Gastroesophageal sphincter (tissue), 3 donors: ENCODE measurements around the gene CRYL1.

Source experiments
- EP300 ChIP-seq: sonication (generic); formaldehyde crosslinking; IDR thresholded peaks from one replicate; pipeline ENCODE4 v1.6.1; 2017; ENCODE audit warnings: antibody characterized with exemption, mild to moderate bottlenecking
- POLR2A ChIP-seq, 2 donors: fragments of 450-650 bp; IDR thresholded peaks; one replicate each; pipeline ENCODE4 v1.6.1; 2017; ENCODE audit warnings: antibody characterized with exemption in 2 of 2, mild to moderate bottlenecking in 2 of 2, moderate library complexity in 1 of 2
- POLR2AphosphoS5 ChIP-seq: sonication (generic); formaldehyde crosslinking; IDR thresholded peaks from one replicate; pipeline ENCODE4 v1.6.1; 2017; ENCODE audit warnings: antibody characterized with exemption
- TF ChIP-seq, protein P1 (sequence below), 4 experiments: fragments of 200-600 bp in 2 of 4; fragments of 450-650 bp in 2 of 4; sonication (generic) in 1 of 4; IDR thresholded peaks; one replicate each; pipeline ENCODE4 v1.5.1; 2017 to 2019; ENCODE audit warnings: antibody characterized with exemption in 4 of 4, mild to moderate bottlenecking in 2 of 4, moderate library complexity in 2 of 4

DNA sequence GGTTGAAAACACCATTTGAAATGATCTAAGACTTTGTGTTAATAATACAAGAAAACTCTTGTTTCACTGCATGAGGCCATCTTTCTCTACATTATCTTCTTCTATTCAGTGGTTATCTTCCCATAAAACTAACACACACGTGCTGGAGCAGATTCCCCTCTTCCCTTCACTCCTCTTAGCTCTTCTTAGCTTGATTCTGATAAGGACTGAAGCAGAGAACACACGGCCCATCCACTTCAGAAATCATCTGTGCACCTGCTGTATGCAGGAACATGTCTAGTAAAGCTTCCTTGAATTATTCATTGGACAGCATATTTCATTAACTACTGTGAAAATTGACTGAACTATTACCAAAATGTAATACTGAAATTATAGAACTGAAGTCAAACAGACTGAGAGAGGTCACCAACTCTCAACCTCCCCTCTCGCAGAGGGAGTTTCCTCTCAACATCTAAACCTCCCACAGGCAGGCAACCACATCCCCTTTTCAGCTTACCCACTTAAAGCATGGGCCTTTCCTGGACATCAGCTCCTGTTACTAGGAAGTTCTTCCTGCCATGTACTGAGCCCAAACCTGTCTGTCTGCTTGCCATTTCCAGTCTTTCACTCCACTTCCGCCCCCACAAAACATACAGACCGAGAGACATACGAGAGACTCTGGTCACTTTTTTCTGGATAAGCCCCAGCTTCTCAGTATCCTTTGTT is 113.9 kb downstream of the CRYL1 start:
- TF ChIP-seq, protein P1, sequence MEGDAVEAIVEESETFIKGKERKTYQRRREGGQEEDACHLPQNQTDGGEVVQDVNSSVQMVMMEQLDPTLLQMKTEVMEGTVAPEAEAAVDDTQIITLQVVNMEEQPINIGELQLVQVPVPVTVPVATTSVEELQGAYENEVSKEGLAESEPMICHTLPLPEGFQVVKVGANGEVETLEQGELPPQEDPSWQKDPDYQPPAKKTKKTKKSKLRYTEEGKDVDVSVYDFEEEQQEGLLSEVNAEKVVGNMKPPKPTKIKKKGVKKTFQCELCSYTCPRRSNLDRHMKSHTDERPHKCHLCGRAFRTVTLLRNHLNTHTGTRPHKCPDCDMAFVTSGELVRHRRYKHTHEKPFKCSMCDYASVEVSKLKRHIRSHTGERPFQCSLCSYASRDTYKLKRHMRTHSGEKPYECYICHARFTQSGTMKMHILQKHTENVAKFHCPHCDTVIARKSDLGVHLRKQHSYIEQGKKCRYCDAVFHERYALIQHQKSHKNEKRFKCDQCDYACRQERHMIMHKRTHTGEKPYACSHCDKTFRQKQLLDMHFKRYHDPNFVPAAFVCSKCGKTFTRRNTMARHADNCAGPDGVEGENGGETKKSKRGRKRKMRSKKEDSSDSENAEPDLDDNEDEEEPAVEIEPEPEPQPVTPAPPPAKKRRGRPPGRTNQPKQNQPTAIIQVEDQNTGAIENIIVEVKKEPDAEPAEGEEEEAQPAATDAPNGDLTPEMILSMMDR (IDR thresholded peaks at IDR 0.05), result no peak
- TF ChIP-seq POLR2AphosphoS5, result no peak
- no peak for TF ChIP-seq POLR2A (IDR thresholded peaks at IDR 0.05)
- TF ChIP-seq EP300, result no peak
